Natural killer cell (primary cell): Measurements from ENCODE around the gene SGCA. TPM values are rescaled to one million over a fixed set of nuclear protein-coding genes. Genes with fewer than 3 reads are reported as not detected.

Experiments used
- ATAC-seq, 3 donors: fragments of 150-1000 bp in 2 of 3; fragments of 200-7000 bp in 1 of 3; cut with Tn5 transposase; 1 replicate in 1 of 3; 2 replicates in 2 of 3; pipeline ENCODE4 v1.10.0; 2021; ENCODE audit warnings: mild to moderate bottlenecking in 2 of 3, moderate library complexity in 2 of 3
- DNase-seq, 2 donors: peaks; one replicate each; pipeline versions ENCODE4 v3.0.0 to v3.0.0-alpha.2; 2013 to 2021; ENCODE audit warnings: mixed read lengths in 1 of 2
- H3K27ac ChIP-seq: one replicate; pipeline ENCODE4 v1.5.1; 2013; ENCODE audit warnings: mild to moderate bottlenecking, low read length
- H3K27me3 ChIP-seq: one replicate; pipeline ENCODE4 v1.6.1; 2013; ENCODE audit warnings: low read length; ENCODE audit not compliant: control insufficient read depth, insufficient read depth
- H3K36me3 ChIP-seq: one replicate; pipeline ENCODE4 v1.6.1; 2013; ENCODE audit warnings: low read length; ENCODE audit not compliant: control insufficient read depth, insufficient read depth
- H3K4me1 ChIP-seq: one replicate; pipeline ENCODE4 v1.6.1; 2013; ENCODE audit warnings: low read length; ENCODE audit not compliant: control insufficient read depth, insufficient read depth
- H3K4me3 ChIP-seq: one replicate; pipeline ENCODE4 v1.5.1; 2013; ENCODE audit warnings: low read length
- H3K9me3 ChIP-seq: one replicate; pipeline ENCODE4 v1.6.1; 2013; ENCODE audit warnings: low read length; ENCODE audit not compliant: control insufficient read depth, insufficient read depth
- H3K27ac Mint-ChIP-seq, 2 donors: one replicate each; pipeline ENCODE4 v1.8.0; 2022; ENCODE audit warnings: mild to moderate bottlenecking in 2 of 2, mixed read lengths in 2 of 2, moderate library complexity in 1 of 2
- H3K27me3 Mint-ChIP-seq, 2 donors: one replicate each; pipeline ENCODE4 v1.8.0; 2022; ENCODE audit warnings: low read depth in 2 of 2, mixed read lengths in 2 of 2
- H3K36me3 Mint-ChIP-seq: one replicate; pipeline ENCODE4 v1.8.0; 2022; ENCODE audit warnings: mixed read lengths
- H3K4me1 Mint-ChIP-seq, 2 donors: one replicate each; pipeline ENCODE4 v1.8.0; 2022; ENCODE audit warnings: mixed read lengths in 2 of 2
- H3K4me3 Mint-ChIP-seq: one replicate; pipeline ENCODE4 v1.8.0; 2022; ENCODE audit warnings: mild to moderate bottlenecking, moderate library complexity, mixed read lengths
- H3K9me3 Mint-ChIP-seq, 2 donors: one replicate each; pipeline ENCODE4 v1.8.0; 2022; ENCODE audit warnings: mixed read lengths in 2 of 2
- CTCF ChIP-seq: fragments of 200-600 bp; IDR thresholded peaks from one replicate; pipeline ENCODE4 v1.8.0; 2022; ENCODE audit warnings: antibody characterized with exemption
- WGBS: methylation state at CpG from one replicate; pipeline ENCODE4 v1.1.7; 2013; ENCODE audit warnings: missing lambda C conversion rate; ENCODE audit not compliant: insufficient coverage; 5-methylcytosine and 5-hydroxymethylcytosine counted together
- intact Hi-C: fragments of 100-400 bp; cut with micrococcal nuclease; formaldehyde crosslinking; loops from one replicate; pipeline ENCODE4 v1.14.2; 2022
- total RNA-seq, 4 donors: library from RNA; stranded (reverse); fragments of 120-200 nt in 1 of 4; gene quantifications; one replicate each; pipeline versions ENCODE4 v1.2.3 to v1.2.4, GENCODE V29; 2013 to 2022

Gene SGCA
- total RNA-seq, 3 donors from 2014 or later (not counting 1 experiment from before 2014, with no cell fraction given) = not detected

DNA sequence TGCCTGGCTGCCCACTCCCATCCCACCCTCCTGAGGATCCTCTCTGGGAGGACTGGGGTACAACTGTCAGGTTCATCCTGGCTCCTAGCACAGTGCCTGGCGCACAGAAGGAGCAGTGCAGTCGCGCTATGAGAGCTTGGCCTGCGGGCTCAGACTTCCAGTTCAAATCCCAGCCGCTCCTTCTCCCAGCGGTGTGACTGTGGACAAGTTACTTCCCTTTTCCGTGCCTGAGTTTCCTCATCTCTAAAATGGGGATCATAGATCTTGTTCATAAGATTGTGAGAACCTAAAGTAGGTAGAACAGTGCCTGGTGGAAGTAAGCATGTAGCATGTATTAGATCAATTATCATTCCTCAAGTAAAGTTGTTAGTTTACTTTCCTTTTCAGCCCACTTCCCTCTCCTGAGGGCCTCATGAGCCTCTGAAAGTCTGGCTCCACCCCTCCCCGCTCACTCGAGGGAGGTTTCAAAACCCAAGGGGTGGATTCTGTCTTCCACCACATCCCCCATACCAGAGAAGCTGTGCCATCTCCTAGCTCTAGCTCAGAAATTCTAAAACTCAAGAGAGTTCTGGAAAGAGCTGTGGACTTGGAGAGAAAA is 55.6 kb downstream of the SGCA start:
- no peak overlapping the region for H3K4me3 ChIP-seq
- no peaks in the 10 kb centered on the region for H3K4me1 Mint-ChIP-seq
- no peak overlapping the region for H3K4me3 Mint-ChIP-seq
- no peak for ATAC-seq
- no peaks in the 10 kb centered on the region for H3K27me3 ChIP-seq
- H3K36me3 ChIP-seq = no peaks in the 10 kb centered on the region
- no peak overlapping the region for H3K27ac ChIP-seq
- WGBS = 64% methylated on average over 9 of the region's 9 CpGs
- peaks cover 5% of the 10 kb centered on the region for H3K4me1 ChIP-seq
- H3K27ac Mint-ChIP-seq = no peak overlapping the region
- TF ChIP-seq CTCF = no peak
- H3K9me3 Mint-ChIP-seq = no peaks in the 10 kb centered on the region
- no peak for DNase-seq
- intact Hi-C loops = no loop called here
- H3K9me3 ChIP-seq = peaks cover 7% of the 10 kb centered on the region
- H3K36me3 Mint-ChIP-seq = no peaks in the 10 kb centered on the region
- H3K27me3 Mint-ChIP-seq = peaks cover 15 to 17% of the 10 kb centered on the region in 2 donors

- no peaks in the 10 kb centered on the region for H3K4me1 Mint-ChIP-seq
- no peak for TF ChIP-seq CTCF
- intact Hi-C loops = no loop called here
- no peak overlapping the region for H3K4me3 Mint-ChIP-seq
- peaks cover 5% of the 10 kb centered on the region for H3K4me1 ChIP-seq
- peaks cover 12 to 14% of the 10 kb centered on the region in 2 donors for H3K27me3 Mint-ChIP-seq
- no peak for DNase-seq
- WGBS = 87% methylated on average over 8 of the region's 8 CpGs
- H3K27ac Mint-ChIP-seq = no peak overlapping the region
- H3K36me3 Mint-ChIP-seq = no peaks in the 10 kb centered on the region
- no peak for ATAC-seq
- peaks cover 7% of the 10 kb centered on the region for H3K9me3 ChIP-seq
- H3K9me3 Mint-ChIP-seq = no peaks in the 10 kb centered on the region
- no peak overlapping the region for H3K27ac ChIP-seq
- H3K27me3 ChIP-seq = no peaks in the 10 kb centered on the region
- H3K36me3 ChIP-seq = no peaks in the 10 kb centered on the region
- no peak overlapping the region for H3K4me3 ChIP-seq
Measured at GRCh38 chr17:50221864-50222545, 56.2 kb downstream of the SGCA start.

- Histone ChIP-seq H3K36me3 (no peaks in the 10 kb centered on the region), H3K4me3 (no peak overlapping the region), H3K9me3 (peaks cover 7% of the 10 kb centered on the region), H3K4me1 (peaks cover 5% of the 10 kb centered on the region), H3K27ac (no peak overlapping the region), H3K27me3 (no peaks in the 10 kb centered on the region)
- Mint-ChIP-seq H3K27me3 (peaks cover 3 to 11% of the 10 kb centered on the region in 2 donors), H3K4me3 (no peak overlapping the region), H3K36me3 (no peaks in the 10 kb centered on the region), H3K9me3 (no peaks in the 10 kb centered on the region), H3K4me1 (no peaks in the 10 kb centered on the region), H3K27ac (no peak overlapping the region)
- DNase-seq = no peak
- intact Hi-C loops = no loop called here
- TF ChIP-seq CTCF = no peak
- WGBS = 94% methylated on average over 5 of the region's 6 CpGs
- no peak for ATAC-seq
Measured at GRCh38 chr17:50222922-50223321, 57.1 kb downstream of the SGCA start.

Other genes starting within 250 kb of the SGCA start
- gene DLX4, start 196.8 kb upstream of the SGCA start, total RNA-seq = 1 to 10 TPM in 1 of 3 donors, under 1 TPM in 1, not detected in 1; 0.35 to 1.1 TPM
- not detected for gene DLX3, start 170.8 kb upstream of the SGCA start, total RNA-seq
- gene ITGA3, start 109.9 kb upstream of the SGCA start, total RNA-seq = 1 to 10 TPM in 2 of 3 donors, under 1 TPM in 1; 0.47 to 2.8 (median 1.4) TPM
- 10 to 100 TPM; 23.2 to 32.9 (median 23.6) TPM for gene PDK2, start 70.7 kb upstream of the SGCA start, total RNA-seq
- gene SAMD14, start 35.8 kb upstream of the SGCA start, total RNA-seq = 1 to 10 TPM; 1.1 to 2.1 (median 1.5) TPM
- 100 to 1,000 TPM; 124 to 162 (median 135) TPM for gene PPP1R9B, start 15.3 kb upstream of the SGCA start, total RNA-seq
- gene COL1A1, start 35.6 kb downstream of the SGCA start, total RNA-seq = 1 to 10 TPM; 2.3 to 7.5 (median 2.6) TPM
- not detected for gene TMEM92, start 108.5 kb downstream of the SGCA start, total RNA-seq
- gene XYLT2, start 180.1 kb downstream of the SGCA start, total RNA-seq = 10 to 100 TPM; 16.3 to 25.4 (median 18.6) TPM
- 10 to 100 TPM; 16.4 to 36.6 (median 31.3) TPM for gene MRPL27, start 207.2 kb downstream of the SGCA start, total RNA-seq
- 1 to 10 TPM; 2.4 to 3.2 (median 2.9) TPM for gene EME1, start 207.2 kb downstream of the SGCA start, total RNA-seq
- 10 to 100 TPM; 55.6 to 62.7 (median 56.0) TPM for gene LRRC59, start 231.5 kb downstream of the SGCA start, total RNA-seq